ENCODE data around the gene PRPS1.
A peak's percentile ranks its signal among the peaks of the same experiment; 100 is the strongest.

PRPS1 gene

GRCh38 chrX:107627838-107628661 is at the start of gene PRPS1:
PRPS1 (plus strand) TSS chrX:107628510; CDS start chrX:107628629, 119 bp downstream.
- peak; percentile 97 for DNase-seq (ENCODE audit: low read depth)

DNA sequence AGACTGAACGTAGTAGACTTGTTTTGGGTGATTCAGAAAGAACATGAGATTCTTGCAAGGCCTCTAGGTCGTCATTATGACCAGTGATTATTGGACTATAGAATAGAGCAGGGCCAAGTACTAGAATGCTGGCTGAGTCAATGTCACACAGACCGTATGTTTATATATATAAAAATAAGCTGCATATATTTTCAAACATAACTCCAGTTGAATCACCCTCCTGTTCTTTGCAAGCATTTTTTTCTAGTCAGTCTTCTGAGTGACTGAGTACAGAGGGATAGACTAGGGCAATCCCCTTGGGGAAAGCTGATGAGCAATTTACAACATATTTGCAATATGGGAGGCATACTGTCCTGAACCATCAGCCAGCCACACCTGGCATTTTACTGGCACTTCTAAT is 48.4 kb upstream of the PRPS1 start:
- peak; percentile 22 for DNase-seq (ENCODE audit: low read depth)

DNA sequence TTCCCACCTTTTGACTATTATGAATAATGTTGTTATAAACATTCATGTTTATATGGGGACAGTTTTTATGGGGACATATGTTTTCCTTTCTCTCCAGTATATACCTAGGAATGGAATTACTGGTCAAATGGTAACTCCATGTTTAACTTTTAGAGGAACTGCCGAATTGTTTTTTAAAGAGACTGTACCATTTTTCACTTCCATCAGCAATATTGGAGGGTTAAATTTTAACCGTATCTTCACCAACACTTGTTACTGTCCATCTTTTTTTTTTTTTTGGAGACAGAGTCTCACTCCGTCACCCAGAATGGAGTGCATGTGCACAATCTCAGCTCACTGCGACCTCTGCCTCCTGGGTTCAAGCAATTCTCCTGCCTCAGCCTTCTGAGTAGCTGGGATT is 46.4 kb upstream of the PRPS1 start:
- DNase-seq (ENCODE audit: low read depth): no peak

GRCh38 chrX:107589243-107589642 is 39.1 kb upstream of the PRPS1 start:
- DNase-seq (ENCODE audit: low read depth): no peak

DNA sequence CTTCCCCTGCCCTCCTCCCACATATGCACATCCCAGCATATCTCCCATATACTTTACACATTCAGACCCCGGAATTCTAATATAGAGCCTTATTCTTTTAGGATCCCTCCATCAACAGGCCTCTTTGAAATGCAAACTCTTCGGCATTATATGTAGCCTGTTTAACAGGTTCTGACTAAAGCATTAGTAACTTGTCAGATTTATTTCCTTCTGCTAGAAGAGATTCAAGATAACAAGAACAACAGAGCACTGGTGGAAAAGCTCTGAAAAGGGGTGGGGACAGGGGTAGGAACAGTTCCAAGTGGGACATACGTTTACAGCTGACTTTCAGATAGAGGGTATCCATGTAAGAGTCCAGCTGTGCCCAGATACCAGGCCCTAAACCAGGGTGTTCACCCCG is 31.7 kb upstream of the PRPS1 start:
- no peak for DNase-seq (ENCODE audit: low read depth)

DNA sequence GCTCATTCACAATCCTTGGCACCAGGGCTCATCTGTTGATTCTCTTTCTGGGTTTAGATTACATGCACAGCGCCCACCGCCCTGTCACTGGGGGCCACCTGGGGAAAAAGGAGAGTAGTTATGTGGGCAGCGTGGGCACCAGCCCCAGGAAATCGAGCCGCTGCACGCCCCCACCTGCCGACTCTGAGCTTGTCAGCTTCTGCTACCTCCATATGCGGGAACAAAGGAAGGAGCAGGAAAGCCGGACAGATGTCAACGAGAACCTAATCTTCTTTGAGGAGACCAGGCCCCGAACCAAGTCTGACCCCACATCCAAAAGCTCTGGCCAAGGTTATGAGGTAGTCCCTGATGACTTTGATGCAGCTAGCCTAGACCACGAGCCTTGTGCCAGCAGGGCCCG is 31.0 kb upstream of the PRPS1 start:
- no peak for DNase-seq (ENCODE audit: low read depth)

- no peak for DNase-seq (ENCODE audit: low read depth)
Measured at GRCh38 chrX:107597791-107598190, 30.5 kb upstream of the PRPS1 start.

GRCh38 chrX:107599450-107599861 is 28.9 kb upstream of the PRPS1 start:
- no peak for DNase-seq (ENCODE audit: low read depth)

GRCh38 chrX:107600366-107600765 is 27.9 kb upstream of the PRPS1 start:
- DNase-seq (ENCODE audit: low read depth): no peak

DNA sequence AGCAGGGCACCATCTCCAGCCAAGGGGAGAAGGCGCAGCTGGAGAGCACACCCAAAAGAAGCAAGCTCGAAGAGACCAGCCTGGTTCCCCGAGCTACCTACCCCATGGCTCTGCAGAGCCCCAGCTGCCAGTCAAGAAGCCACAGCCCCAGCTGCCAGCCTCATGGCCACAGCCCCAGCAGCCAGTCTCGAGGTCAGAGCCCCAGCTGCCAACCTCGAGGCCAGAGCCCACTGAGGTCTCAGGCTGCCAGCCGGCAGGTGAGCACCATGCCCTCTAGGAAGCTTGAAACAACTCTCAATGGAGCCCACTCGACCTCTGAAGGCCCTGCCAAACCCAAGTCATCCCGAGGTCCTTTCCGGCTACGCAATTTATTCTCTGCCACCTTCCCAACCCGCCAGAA is 27.0 kb upstream of the PRPS1 start:
- no peak for DNase-seq (ENCODE audit: low read depth)

DNA sequence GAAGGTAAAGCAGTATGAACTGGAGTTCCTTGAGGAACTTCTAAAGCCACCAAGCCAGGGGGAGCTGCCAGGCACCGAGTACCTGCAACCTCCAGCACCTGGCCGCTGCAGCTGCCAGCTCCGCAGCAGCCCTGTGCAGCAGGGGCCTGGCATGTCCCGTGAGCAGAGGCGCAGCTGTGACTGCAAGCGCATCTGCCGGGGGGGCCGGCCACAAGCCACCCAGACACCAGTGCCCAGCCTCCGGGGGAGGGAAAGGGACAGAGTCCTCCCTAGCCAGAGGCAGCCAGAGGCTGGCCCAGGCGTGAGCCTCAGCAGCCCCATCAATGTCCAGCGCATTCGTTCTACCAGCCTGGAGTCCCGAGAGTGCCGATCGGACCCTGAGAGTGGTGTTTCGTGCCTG is 26.6 kb upstream of the PRPS1 start:
- DNase-seq (ENCODE audit: low read depth): no peak

DNA sequence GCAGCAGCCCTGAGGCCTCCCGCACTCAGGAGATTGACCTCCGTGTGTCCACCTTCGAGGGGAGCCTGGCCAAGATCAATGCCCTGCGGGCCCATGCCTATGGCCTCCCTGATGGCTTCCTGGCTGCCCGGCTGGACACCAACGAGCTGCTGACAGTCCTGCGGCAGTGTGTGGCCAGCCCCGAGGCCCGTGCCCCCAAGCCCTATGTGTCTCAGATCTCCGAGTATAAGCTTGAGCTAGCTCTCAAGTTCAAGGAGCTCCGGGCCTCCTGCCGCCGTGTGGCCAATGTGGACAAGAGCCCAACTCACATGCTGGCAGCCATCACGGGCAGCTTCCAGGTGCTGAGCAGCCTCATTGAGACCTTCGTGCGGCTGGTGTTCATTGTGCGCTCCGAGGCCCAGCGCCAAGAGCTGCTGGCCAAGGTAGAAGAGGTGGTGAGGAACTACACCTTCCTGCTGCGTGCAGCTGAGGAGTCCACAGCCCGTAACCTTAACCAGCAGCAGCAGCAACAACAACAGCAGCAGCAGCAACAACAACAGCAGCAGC is 25.5 kb upstream of the PRPS1 start:
- no peak for DNase-seq (ENCODE audit: low read depth)

GRCh38 chrX:107603429-107604159 is 24.7 kb upstream of the PRPS1 start:
- DNase-seq (ENCODE audit: low read depth): no peak

- DNase-seq (ENCODE audit: low read depth): peak; percentile 5
Measured at GRCh38 chrX:107609061-107609460, 19.2 kb upstream of the PRPS1 start.

GRCh38 chrX:107610667-107611066 is 17.6 kb upstream of the PRPS1 start:
- DNase-seq (ENCODE audit: low read depth): no peak

DNA sequence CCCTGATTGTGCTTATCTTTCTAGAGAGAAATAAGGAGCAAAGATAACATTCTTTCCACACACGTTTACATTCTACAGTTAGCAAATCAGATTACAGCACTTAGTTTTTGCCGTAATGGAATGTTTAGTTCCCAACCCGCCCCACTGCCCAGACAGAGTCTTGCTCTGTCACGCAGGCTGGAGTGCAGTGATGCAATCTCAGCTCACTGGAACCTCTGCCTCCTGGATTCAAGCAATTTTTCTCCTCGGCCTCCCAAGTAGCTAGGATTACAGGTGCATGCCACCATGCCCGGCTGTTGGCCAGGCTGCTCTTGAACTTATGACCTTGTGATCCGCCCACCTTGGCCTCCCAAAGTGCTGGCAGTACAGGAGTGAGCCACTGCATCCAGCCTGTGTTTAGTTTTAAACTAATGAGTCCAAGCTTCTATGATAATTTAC is 8.4 kb upstream of the PRPS1 start:
- no peak for DNase-seq (ENCODE audit: low read depth)

DNA sequence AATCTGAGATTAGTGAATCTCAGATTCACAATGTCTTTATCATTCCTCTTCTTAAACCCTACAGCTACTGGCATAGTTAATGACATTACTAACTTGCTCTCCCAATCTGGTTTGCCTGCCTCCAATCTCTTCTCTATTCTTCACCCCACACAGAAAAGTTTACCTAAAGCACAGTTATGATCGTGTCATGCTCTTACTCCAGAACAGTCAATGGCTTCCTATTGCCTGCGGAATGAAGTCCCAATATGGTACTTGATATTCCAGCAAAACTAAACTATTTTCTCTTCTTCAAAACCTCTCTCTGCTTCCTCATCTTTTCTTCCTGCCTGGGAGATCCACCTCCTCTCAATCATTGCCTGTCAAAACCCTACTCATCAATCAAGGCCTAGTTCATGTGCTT is 3.4 kb upstream of the PRPS1 start:
- DNase-seq (ENCODE audit: low read depth): no peak

- no peak for DNase-seq (ENCODE audit: low read depth)
Measured at GRCh38 chrX:107625739-107626138, 2.6 kb upstream of the PRPS1 start.

DNA sequence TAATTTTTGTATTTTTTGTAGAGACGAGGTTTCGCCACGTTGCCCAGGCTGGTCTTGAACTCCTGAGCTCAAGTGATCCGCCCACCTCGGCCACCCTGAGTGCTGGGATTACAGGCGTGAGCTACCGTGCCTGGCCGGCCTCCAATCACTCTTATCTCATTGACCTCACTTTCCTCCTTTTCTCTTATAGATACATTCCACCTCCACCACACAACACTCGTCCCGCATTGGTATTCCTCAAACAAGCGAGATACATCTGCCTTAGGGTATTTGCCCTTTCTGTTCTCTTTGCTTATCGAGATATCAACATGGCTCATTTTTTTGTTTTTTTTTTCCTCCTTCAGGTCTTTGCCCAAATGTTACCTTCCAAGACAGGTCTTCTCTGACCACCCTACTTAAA is 1.8 kb upstream of the PRPS1 start:
- no peak for DNase-seq (ENCODE audit: low read depth)

DNA sequence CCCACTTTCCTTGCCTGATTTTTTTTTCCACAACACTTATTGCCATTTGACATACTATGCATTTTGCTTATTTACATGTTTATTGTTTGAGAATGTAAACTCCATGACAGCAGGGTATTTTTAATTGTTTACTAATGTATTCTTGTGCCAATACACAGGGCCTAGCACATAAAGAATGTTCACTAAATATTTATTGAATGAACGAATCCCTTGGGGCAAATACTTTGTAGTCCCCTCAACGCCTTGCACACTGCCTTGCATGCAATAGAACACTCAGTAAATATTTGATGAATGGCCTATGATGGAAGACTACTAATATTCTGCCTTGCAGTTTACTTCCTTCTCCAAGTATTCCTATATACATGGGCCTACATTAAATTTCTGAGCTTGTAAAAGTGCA is 1.4 kb upstream of the PRPS1 start:
- DNase-seq (ENCODE audit: low read depth): peak; percentile 3

GRCh38 chrX:107628662-107629539 is 591 bp downstream of the PRPS1 start:
- peak; percentile 39 for DNase-seq (ENCODE audit: low read depth)

GRCh38 chrX:107629540-107629909 is 1.2 kb downstream of the PRPS1 start:
- peak; percentile 36 for DNase-seq (ENCODE audit: low read depth)

Data from EH (cell line).